Caki2 (cell line): Measurements from ENCODE around the gene MFAP2. TPM values are rescaled to one million over a fixed set of nuclear protein-coding genes. Genes with fewer than 3 reads are reported as not detected.

ENCODE experiments used
- total RNA-seq: library from RNA; depleted of rRNA; stranded (reverse); fragments of >200 nt; shearing (Covaris generic); gene quantifications from 2 replicates; pipeline ENCODE4 v1.2.3, GENCODE V29; 2014; ENCODE audit warnings: low replicate concordance; rRNA removed

The MFAP2 gene
- total RNA-seq, 1 experiment from 2014 or later, result not detected

Other genes starting within 250 kb of the MFAP2 start
- not detected in 2 replicates for gene RNU1-4, start 240.1 kb downstream of the MFAP2 start, total RNA-seq
- not detected in 2 replicates for gene RNU1-2, start 84.6 kb downstream of the MFAP2 start, total RNA-seq
- 8.0 and 15.7 TPM in 2 replicates for gene CROCC, start 58.7 kb downstream of the MFAP2 start, total RNA-seq
- gene ATP13A2, start 31.3 kb upstream of the MFAP2 start, total RNA-seq, result 30.2 and 37.7 TPM in 2 replicates
- 152 and 178 TPM in 2 replicates for gene SDHB, start 73.4 kb upstream of the MFAP2 start, total RNA-seq
- gene PADI2, start 138.8 kb upstream of the MFAP2 start, total RNA-seq, result 0.20 TPM in 1 of 2 replicates, not detected in the other
- gene PADI1, start 224.5 kb upstream of the MFAP2 start, total RNA-seq, result 4.4 and 7.2 TPM in 2 replicates